SH-SY5Y (cell line): Measurements from ENCODE around the gene AMIGO3.

Source experiments
- GATA2 ChIP-seq: IDR thresholded peaks from 2 replicates; pipeline ENCODE4 v1.6.1; 2011; ENCODE audit warnings: mild to moderate bottlenecking, low read depth, low read length
- GATA3 ChIP-seq: IDR thresholded peaks from 2 replicates; pipeline ENCODE4 v1.6.1; 2011; ENCODE audit warnings: low read depth, mild to moderate bottlenecking, low read length, moderate library complexity

DNA sequence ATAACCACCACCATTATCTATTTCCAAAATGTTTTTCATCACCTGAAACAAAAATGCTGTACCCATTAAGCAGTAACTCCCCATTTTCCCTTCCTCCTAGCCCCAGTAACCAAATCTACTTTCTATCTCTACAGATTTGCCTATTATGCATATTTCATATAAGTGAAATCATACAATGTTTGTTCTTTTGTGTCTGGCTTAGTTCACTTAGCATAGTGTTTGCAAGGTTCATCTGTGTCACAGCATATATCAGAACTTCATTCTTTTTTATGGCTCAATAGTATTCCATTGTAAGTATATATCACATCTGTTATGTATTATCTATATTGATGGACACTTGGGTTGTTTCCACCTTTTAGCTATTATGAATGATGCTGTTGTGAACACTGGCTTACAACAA, 20.9 kb upstream of the AMIGO3 start:
- TF ChIP-seq GATA2 (no peak), GATA3 (no peak)
